Liver (tissue), 9 donors: ENCODE measurements around the gene SLIT3. TPM values are rescaled to one million over a fixed set of nuclear protein-coding genes. Genes with fewer than 3 reads are reported as not detected.

ENCODE experiments used
- DNase-seq: peaks from one replicate; pipeline ENCODE4 v3.0.0-alpha.2; 2017; ENCODE audit warnings: low spot score
- H3K27ac ChIP-seq, 2 donors: one replicate each; pipeline ENCODE4 v1.7.0; 2013; ENCODE audit warnings: inconsistent platforms in 2 of 2, low read length in 2 of 2, control low read depth in 1 of 2, low read depth in 1 of 2, mild to moderate bottlenecking in 1 of 2
- H3K27me3 ChIP-seq, 4 donors: one replicate each; pipeline versions ENCODE4 v1.6.1 to v1.7.0; 2013; ENCODE audit warnings: low read length in 3 of 4, inconsistent platforms in 1 of 4, mild to moderate bottlenecking in 1 of 4, moderate library complexity in 1 of 4; ENCODE audit not compliant: control insufficient read depth in 4 of 4, insufficient read depth in 4 of 4
- H3K36me3 ChIP-seq, 4 donors: one replicate each; pipeline versions ENCODE4 v1.6.1 to v1.7.0; 2013; ENCODE audit warnings: low read length in 3 of 4, mild to moderate bottlenecking in 3 of 4, low read depth in 1 of 4, moderate library complexity in 1 of 4; ENCODE audit not compliant: control insufficient read depth in 4 of 4, insufficient read depth in 3 of 4
- H3K4me1 ChIP-seq, 4 donors: one replicate each; pipeline versions ENCODE4 v1.6.1 to v1.7.0; 2013; ENCODE audit warnings: low read length in 3 of 4, mild to moderate bottlenecking in 3 of 4, moderate library complexity in 1 of 4; ENCODE audit not compliant: control insufficient read depth in 4 of 4, insufficient read depth in 4 of 4
- H3K4me3 ChIP-seq, 3 donors: one replicate each; pipeline versions ENCODE4 v1.6.1 to v1.7.0; 2013; ENCODE audit warnings: low read length in 3 of 3, control low read depth in 1 of 3, low read depth in 1 of 3, mild to moderate bottlenecking in 1 of 3
- H3K9ac ChIP-seq, 2 donors: one replicate each; pipeline ENCODE4 v1.7.0; 2013; ENCODE audit warnings: low read length in 2 of 2, mild to moderate bottlenecking in 2 of 2, moderate library complexity in 2 of 2, control low read depth in 1 of 2, low read depth in 1 of 2
- H3K9me3 ChIP-seq, 4 donors: one replicate each; pipeline versions ENCODE4 v1.6.1 to v1.7.0; 2013; ENCODE audit warnings: low read length in 3 of 4; ENCODE audit not compliant: control insufficient read depth in 4 of 4
- ATF3 ChIP-seq: IDR thresholded peaks from 2 replicates; pipeline ENCODE4 v1.6.1; 2016; ENCODE audit warnings: antibody characterized with exemption
- CTCF ChIP-seq: fragments of 150-350 bp; IDR thresholded peaks from 2 replicates; pipeline ENCODE4 v1.5.1; 2017; ENCODE audit warnings: improper control_type of control experiment, low read depth, low read length; ENCODE audit not compliant: missing input control
- EGR1 ChIP-seq, 2 donors: IDR thresholded peaks; 2 replicates each; pipeline ENCODE4 v1.6.1; 2016 to 2018; ENCODE audit warnings: antibody characterized with exemption in 2 of 2, low read depth in 2 of 2
- FOXA1 ChIP-seq: IDR thresholded peaks from 2 replicates; pipeline ENCODE4 v1.6.1; 2016; ENCODE audit warnings: antibody characterized with exemption
- FOXA2 ChIP-seq: IDR thresholded peaks from 2 replicates; pipeline ENCODE4 v1.6.1; 2016; ENCODE audit warnings: antibody characterized with exemption
- GABPA ChIP-seq, 2 donors: IDR thresholded peaks in 1 of 2; conservative IDR thresholded peaks in 1 of 2; 2 replicates each; pipeline ENCODE4 v1.6.1; 2016; ENCODE audit warnings: antibody characterized with exemption in 2 of 2, mild to moderate bottlenecking in 1 of 2, moderate library complexity in 1 of 2
- HNF4A ChIP-seq, 2 donors: conservative IDR thresholded peaks; 2 replicates each; pipeline ENCODE4 v1.6.1; 2016; ENCODE audit warnings: antibody characterized with exemption in 2 of 2, mild to moderate bottlenecking in 2 of 2
- HNF4G ChIP-seq: IDR thresholded peaks from 2 replicates; pipeline ENCODE4 v1.6.1; 2016; ENCODE audit warnings: antibody characterized with exemption
- JUND ChIP-seq, 2 donors: IDR thresholded peaks; 2 replicates each; pipeline ENCODE4 v1.6.1; 2016; ENCODE audit warnings: antibody characterized with exemption in 2 of 2
- MAX ChIP-seq: IDR thresholded peaks from 2 replicates; pipeline ENCODE4 v1.6.1; 2016; ENCODE audit warnings: antibody characterized with exemption
- NR2F2 ChIP-seq: IDR thresholded peaks from 2 replicates; pipeline ENCODE4 v1.6.1; 2016; ENCODE audit warnings: antibody characterized with exemption
- RAD21 ChIP-seq, 2 donors: IDR thresholded peaks; 2 replicates each; pipeline ENCODE4 v1.6.1; 2016; ENCODE audit warnings: antibody characterized with exemption in 2 of 2, mild to moderate bottlenecking in 2 of 2
- REST ChIP-seq: IDR thresholded peaks from 2 replicates; pipeline ENCODE4 v1.6.1; 2016; ENCODE audit warnings: antibody characterized with exemption, mild to moderate bottlenecking
- RXRA ChIP-seq, 2 donors: IDR thresholded peaks; 2 replicates each; pipeline ENCODE4 v1.6.1; 2017 to 2018; ENCODE audit warnings: antibody characterized with exemption in 2 of 2, mild to moderate bottlenecking in 1 of 2
- SP1 ChIP-seq: IDR thresholded peaks from 2 replicates; pipeline ENCODE4 v1.6.1; 2018; ENCODE audit warnings: antibody characterized with exemption, mild to moderate bottlenecking
- TAF1 ChIP-seq: conservative IDR thresholded peaks from 2 replicates; pipeline ENCODE4 v1.6.1; 2016; ENCODE audit warnings: antibody characterized with exemption, mild to moderate bottlenecking
- YY1 ChIP-seq: IDR thresholded peaks from 2 replicates; pipeline ENCODE4 v1.6.1; 2016; ENCODE audit warnings: antibody characterized with exemption, mild to moderate bottlenecking
- WGBS: extraction: QIAGEN DNeasy Blood & Tissue Kit; methylation state at CpG from one replicate; pipeline ENCODE4 v1.1.7; 2013; 5-methylcytosine and 5-hydroxymethylcytosine counted together
- polyA plus RNA-seq, 2 donors: library from polyadenylated mRNA; stranded (reverse) in 1 of 2; unstranded in 1 of 2; fragments of 200-250 nt in 1 of 2; fragments of >200 nt in 1 of 2; fragmentation: Nextera tagmentation in 1 of 2; extraction: Ambion mirVana in 1 of 2; gene quantifications; one replicate each; pipeline versions ENCODE4 v1.2.1 to v1.2.3, GENCODE V29; 2013 to 2015
- total RNA-seq, 2 donors: library from RNA; depleted of rRNA; stranded (reverse); fragments of >200 nt; gene quantifications; one replicate each; pipeline ENCODE4 v1.2.3, GENCODE V29; 2014
- TF ChIP-seq, protein P1 (sequence below): IDR thresholded peaks from 2 replicates; pipeline ENCODE4 v1.6.1; 2016; ENCODE audit warnings: antibody characterized with exemption
- donor health status: healthy.
- donor health status: healthy.
- donor health status: healthy.
- donor health status: healthy.
- donor health status: healthy.

The SLIT3 gene
- total and polyA plus RNA-seq, 4 donors = 0.61 to 1.3 (median 0.91) TPM

DNA sequence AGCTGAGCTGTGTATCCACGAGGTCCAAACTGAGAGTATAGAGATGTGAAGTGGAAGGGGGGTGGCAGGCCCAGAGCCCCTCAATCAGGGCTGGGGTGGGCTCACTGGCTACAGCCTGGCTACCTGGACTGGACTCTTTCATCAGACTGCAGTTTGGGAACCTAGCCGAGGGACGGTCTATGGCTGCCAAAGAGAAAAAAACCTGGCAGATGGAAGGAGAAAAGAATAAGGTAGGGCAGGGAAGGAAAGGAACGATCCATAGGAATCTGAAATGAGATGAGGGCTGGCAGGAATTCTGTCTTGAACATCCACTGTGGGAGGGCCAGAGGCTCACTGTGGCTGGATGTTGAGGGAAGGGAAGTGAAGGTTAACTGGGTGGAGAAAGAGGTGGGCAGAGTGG, 497.4 kb downstream of the SLIT3 start:
- peaks cover 0 to 10% (median 0%) of the 10 kb centered on the region in 4 donors for H3K27me3 ChIP-seq
- no peak overlapping the region for H3K4me3 ChIP-seq
- DNase-seq = no peak
- H3K27ac ChIP-seq = no peak overlapping the region
- H3K9ac ChIP-seq = no peak overlapping the region
- TF ChIP-seq NR2F2 (no peak), RXRA (IDR thresholded peaks at IDR 0.05) (no peak), HNF4A (conservative IDR thresholded peaks at IDR 0.05) (no peak), HNF4G (no peak), SP1 (no peak), EGR1 (IDR thresholded peaks at IDR 0.05; ENCODE audit: low read depth in 2 of 2) (no peak), REST (no peak), YY1 (no peak), GABPA (IDR thresholded peaks at IDR 0.05 in 1 of 2, conservative IDR thresholded peaks at IDR 0.05 in 1 of 2) (no peak), TAF1 (no peak), RAD21 (IDR thresholded peaks at IDR 0.05) (no peak), CTCF (no peak), JUND (IDR thresholded peaks at IDR 0.05) (no peak), MAX (no peak), ATF3 (no peak), FOXA1 (no peak), FOXA2 (no peak)
- TF ChIP-seq, protein P1, sequence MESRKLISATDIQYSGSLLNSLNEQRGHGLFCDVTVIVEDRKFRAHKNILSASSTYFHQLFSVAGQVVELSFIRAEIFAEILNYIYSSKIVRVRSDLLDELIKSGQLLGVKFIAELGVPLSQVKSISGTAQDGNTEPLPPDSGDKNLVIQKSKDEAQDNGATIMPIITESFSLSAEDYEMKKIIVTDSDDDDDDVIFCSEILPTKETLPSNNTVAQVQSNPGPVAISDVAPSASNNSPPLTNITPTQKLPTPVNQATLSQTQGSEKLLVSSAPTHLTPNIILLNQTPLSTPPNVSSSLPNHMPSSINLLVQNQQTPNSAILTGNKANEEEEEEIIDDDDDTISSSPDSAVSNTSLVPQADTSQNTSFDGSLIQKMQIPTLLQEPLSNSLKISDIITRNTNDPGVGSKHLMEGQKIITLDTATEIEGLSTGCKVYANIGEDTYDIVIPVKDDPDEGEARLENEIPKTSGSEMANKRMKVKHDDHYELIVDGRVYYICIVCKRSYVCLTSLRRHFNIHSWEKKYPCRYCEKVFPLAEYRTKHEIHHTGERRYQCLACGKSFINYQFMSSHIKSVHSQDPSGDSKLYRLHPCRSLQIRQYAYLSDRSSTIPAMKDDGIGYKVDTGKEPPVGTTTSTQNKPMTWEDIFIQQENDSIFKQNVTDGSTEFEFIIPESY = no peak
- no peaks in the 10 kb centered on the region for H3K4me1 ChIP-seq
- no peaks in the 10 kb centered on the region for H3K9me3 ChIP-seq
- no peaks in the 10 kb centered on the region for H3K36me3 ChIP-seq
- WGBS = 76% methylated on average over 4 of the region's 4 CpGs
